ENCODE data around the gene PLOD2. TPM values are rescaled to one million over a fixed set of nuclear protein-coding genes. Genes with fewer than 3 reads are reported as not detected.

The PLOD2 gene
- total and polyA plus RNA-seq, 2 of the 8 experiments (the other 6 are each of a cell fraction or from before 2014, with no cell fraction given) = 4.0 to 28.7 TPM

DNA sequence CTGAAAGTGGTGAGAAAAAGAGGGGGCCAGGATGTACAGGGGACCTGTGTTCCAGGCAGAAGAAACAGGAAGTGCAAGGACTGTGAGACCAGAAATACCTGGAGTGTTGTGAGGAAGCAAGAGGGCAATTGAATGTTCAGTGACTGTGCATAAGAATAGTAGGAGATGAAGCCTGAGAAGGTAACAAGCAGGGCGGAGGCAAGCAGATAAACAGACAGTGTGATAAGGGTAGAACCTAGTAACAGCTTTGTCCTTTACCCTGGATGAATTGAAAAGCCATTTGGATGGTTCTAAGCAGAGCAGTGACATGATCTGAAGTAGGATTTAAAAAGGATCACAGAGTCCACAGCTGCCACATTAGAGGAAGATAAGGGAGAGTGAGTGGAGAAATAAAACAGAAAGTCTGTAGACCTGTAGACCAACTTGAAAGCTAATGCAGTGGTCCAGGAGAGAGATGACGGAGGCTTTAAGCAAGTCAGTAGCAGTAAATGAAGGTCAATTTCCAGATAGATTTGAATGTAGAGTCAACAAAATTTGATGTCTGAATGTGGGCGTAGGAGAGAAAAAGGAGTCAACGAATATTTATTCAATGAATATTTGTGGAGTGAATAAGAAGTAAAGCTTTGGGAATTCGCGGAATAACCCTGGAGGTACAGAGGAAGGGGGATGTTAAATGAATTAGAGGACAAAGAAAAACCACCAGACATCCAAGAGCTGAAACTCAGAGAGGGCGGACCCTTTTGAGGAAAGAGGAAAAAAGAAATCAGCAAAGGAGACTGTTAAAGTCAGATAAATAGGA lies 4.2 kb upstream of the PLOD2 start:
- H4K91ac ChIP-seq (replicated peaks; ENCODE audit: insufficient read length, low read length) = no peak overlapping the region
- H4K5ac ChIP-seq (ENCODE audit: insufficient read length, low read depth, low read length) = no peak overlapping the region
- H3K4me3 ChIP-seq (ENCODE audit: extremely low read depth in 1 of 4, insufficient read depth in 2 of 4, low read depth in 3 of 4, low read length in 4 of 4) = no peak overlapping the region
- H3K36me3 ChIP-seq (ENCODE audit: control insufficient read depth in 2 of 4, insufficient read depth in 4 of 4, low read length in 3 of 4) = no peaks in the 10 kb centered on the region
- H2AK5ac ChIP-seq (ENCODE audit: low read depth, low read length) = no peak overlapping the region
- H2BK120ac ChIP-seq (replicated peaks; ENCODE audit: low read depth, low read length) = no peak overlapping the region
- H3K9me3 ChIP-seq (ENCODE audit: insufficient read depth in 2 of 2, low read depth in 1 of 2, low read length in 1 of 2) = no peaks in the 10 kb centered on the region
- no peak overlapping the region for H3K4ac ChIP-seq (replicated peaks; ENCODE audit: insufficient read length, low read depth, low read length)
- peaks cover 0 to 4% (median 1%) of the 10 kb centered on the region in 4 experiments; a peak in 2 of 7 replicates for H3K4me1 ChIP-seq (replicated peaks in 1 of 4; ENCODE audit: control insufficient read depth in 3 of 4, insufficient read depth in 4 of 4, low read length in 3 of 4)
- H3K4me2 ChIP-seq (ENCODE audit: insufficient read depth in 1 of 2, low read depth in 2 of 2, low read length in 2 of 2) = no peak overlapping the region
- no peak overlapping the region for H3K23ac ChIP-seq (ENCODE audit: insufficient read length)
- H3K23me2 ChIP-seq (ENCODE audit: low read depth, low read length) = peaks cover 11% of the 10 kb centered on the region
- ChIA-PET POLR2A (ENCODE audit: partially characterized antibody) (no interaction called here), CTCF (ENCODE audit: partially characterized antibody) (interaction anchor here (1.5 kb wide), 1 partner anchor 25 kb away, joined by 6 read pairs; no protein-coding TSS in a partner anchor)
- H3K27me3 ChIP-seq (replicated peaks in 1 of 4; ENCODE audit: control insufficient read depth in 3 of 4, extremely low read depth in 1 of 4, insufficient read depth in 3 of 4, low read length in 3 of 4) = peaks cover 0 to 6% (median 1%) of the 10 kb centered on the region in 4 experiments; a peak in 3 of 7 replicates
- FAIRE-seq = no peak
- H3K18ac ChIP-seq (ENCODE audit: extremely low read depth, low read length) = no peak overlapping the region
- H2BK20ac ChIP-seq (ENCODE audit: low read length) = no peak overlapping the region
- no peak for DNase-seq (ENCODE audit: low read depth in 1 of 2, low spot score in 2 of 2)
- H4K8ac ChIP-seq (ENCODE audit: extremely low read depth, insufficient read depth, low read length) = no peak overlapping the region
- no peak overlapping the region for H3K27ac ChIP-seq (ENCODE audit: low read depth, low read length)
- no peaks in the 10 kb centered on the region for H3K79me1 ChIP-seq (ENCODE audit: low read depth, low read length)
- H3K9ac ChIP-seq (replicated peaks in 1 of 4; ENCODE audit: extremely low read depth in 1 of 4, low read depth in 3 of 4, low read length in 3 of 4) = no peak overlapping the region
- no peak overlapping the region for H2BK5ac ChIP-seq (ENCODE audit: low read depth, low read length)
- H2BK15ac ChIP-seq (ENCODE audit: low read length) = no peak overlapping the region
- H3K56ac ChIP-seq (replicated peaks; ENCODE audit: insufficient read length, low read depth, low read length) = no peak overlapping the region
- no peak overlapping the region for H2BK12ac ChIP-seq (ENCODE audit: low read depth, low read length)
- no peaks in the 10 kb centered on the region for H4K20me1 ChIP-seq (replicated peaks in 1 of 2; ENCODE audit: control insufficient read depth in 1 of 2, insufficient read depth in 2 of 2, low read length in 2 of 2)
- H3K14ac ChIP-seq (ENCODE audit: insufficient read length) = no peak overlapping the region
- no peaks in the 10 kb centered on the region for H3K79me2 ChIP-seq (ENCODE audit: control insufficient read depth in 1 of 2, insufficient read depth in 2 of 2, low read length in 2 of 2)
- WGBS, 2 experiments (ENCODE audit: extremely low coverage in 1 of 2, insufficient coverage in 1 of 2, insufficient read length in 1 of 2, insufficient replicate concordance in 2 of 2, low coverage in 1 of 2, low lambda C conversion rate in 2 of 2, missing lambda C conversion rate in 1 of 2) = 85% methylated on average over 7 of the region's 7 CpGs; no CpG with 5 or more reads in 1 of the 2 experiments
- H2AFZ ChIP-seq (ENCODE audit: low read length) = peak overlapping the region; percentile 82; the same call in 1 of the 2 replicates
- no peak for TF ChIP-seq JUND (IDR thresholded peaks at IDR 0.05; ENCODE audit: low read length)
- no peak for TF ChIP-seq MAFK (IDR thresholded peaks at IDR 0.05; ENCODE audit: low read depth, low read length)
- TF ChIP-seq HDAC6 (IDR thresholded peaks at IDR 0.05; ENCODE audit: low read depth, low read length) = no peak
- TF ChIP-seq HDAC2 (IDR thresholded peaks at IDR 0.05; ENCODE audit: borderline replicate concordance in 1 of 2, low read depth in 2 of 2, low read length in 2 of 2) = no peak
- no peak for TF ChIP-seq CEBPB (IDR thresholded peaks at IDR 0.05; ENCODE audit: low read depth, low read length)
- no peak for TF ChIP-seq TCF12 (IDR thresholded peaks at IDR 0.05; ENCODE audit: low read depth, low read length)
- TF ChIP-seq ASH2L (IDR thresholded peaks at IDR 0.05; ENCODE audit: low read length) = no peak
- no peak for TF ChIP-seq SIRT6 (IDR thresholded peaks at IDR 0.05; ENCODE audit: low read length)
- TF ChIP-seq BRCA1 (IDR thresholded peaks at IDR 0.05; ENCODE audit: low read depth, low read length) = no peak
- no peak for TF ChIP-seq RAD21 (IDR thresholded peaks at IDR 0.05 in 1 of 2, conservative IDR thresholded peaks at IDR 0.05 in 1 of 2; ENCODE audit: low read depth in 2 of 2, low read length in 2 of 2)
- TF ChIP-seq, protein P1, sequence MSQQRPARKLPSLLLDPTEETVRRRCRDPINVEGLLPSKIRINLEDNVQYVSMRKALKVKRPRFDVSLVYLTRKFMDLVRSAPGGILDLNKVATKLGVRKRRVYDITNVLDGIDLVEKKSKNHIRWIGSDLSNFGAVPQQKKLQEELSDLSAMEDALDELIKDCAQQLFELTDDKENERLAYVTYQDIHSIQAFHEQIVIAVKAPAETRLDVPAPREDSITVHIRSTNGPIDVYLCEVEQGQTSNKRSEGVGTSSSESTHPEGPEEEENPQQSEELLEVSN (IDR thresholded peaks at IDR 0.05) = no peak
- TF ChIP-seq CTBP2 (IDR thresholded peaks at IDR 0.05; ENCODE audit: borderline replicate concordance, insufficient read depth, insufficient read length, low read length) = no peak

All from H1 (cell line).